OCI-LY7 (cell line): ENCODE measurements around the gene TMEM258. TPM values are rescaled to one million over a fixed set of nuclear protein-coding genes. Genes with fewer than 3 reads are reported as not detected.
A peak's percentile ranks its signal among the peaks of the same experiment; 100 is the strongest.

Experiments
- BruUV-seq: library from RNA; stranded (reverse); fragments of 400-500 nt; replicated peaks from 2 replicates; lab custom pipeline; 2021; lab: Mats Ljungman, UMichigan
- CTCF ChIA-PET: fragments of 300-600 bp; sonication (Branson Sonifier 250); formaldehyde crosslinking; loops from one replicate; lab custom pipeline; 2022; ENCODE audit warnings: antibody characterized with exemption; ENCODE audit not compliant: unreplicated experiment; lab: Charles Lee
- POLR2A ChIA-PET: fragments of 300-600 bp; sonication (Branson Sonifier 250); formaldehyde crosslinking; loops from one replicate; lab custom pipeline; 2022; ENCODE audit warnings: antibody characterized with exemption; lab: Charles Lee
- DNase-seq: peaks from one replicate; pipeline ENCODE4 v3.0.0-alpha.2; 2015; ENCODE audit warnings: low spot score
- H2AFZ ChIP-seq: fragments of 200-600 bp; sonication (generic), shearing (Covaris generic); 2 replicates; pipeline ENCODE4 v1.6.1; 2014; ENCODE audit warnings: mild to moderate bottlenecking, antibody characterized with exemption, low read length, moderate library complexity
- H3K27ac ChIP-seq: fragments of 200-600 bp; sonication (generic); 2 replicates; pipeline ENCODE4 v1.5.1; 2014; ENCODE audit warnings: mixed run types, low read depth, mild to moderate bottlenecking, moderate library complexity, low read length, inconsistent platforms; ENCODE audit not compliant: poor library complexity, severe bottlenecking
- H3K36me3 ChIP-seq: fragments of 200-600 bp; sonication (generic); 2 replicates; pipeline ENCODE4 v1.6.1; 2014; ENCODE audit warnings: mild to moderate bottlenecking, antibody characterized with exemption, low read length, moderate library complexity, mixed read lengths; ENCODE audit not compliant: insufficient read depth
- H3K4me1 ChIP-seq: fragments of 200-600 bp; sonication (generic); 2 replicates; pipeline ENCODE4 v1.5.1; 2014; ENCODE audit warnings: mild to moderate bottlenecking, low read length; ENCODE audit not compliant: insufficient read depth, poor library complexity, severe bottlenecking
- H3K4me2 ChIP-seq: fragments of 200-600 bp; sonication (generic); 2 replicates; pipeline ENCODE4 v1.6.1; 2014; ENCODE audit warnings: mild to moderate bottlenecking, low read length
- H3K4me3 ChIP-seq: fragments of 200-600 bp; sonication (generic); 2 replicates; pipeline ENCODE4 v1.5.1; 2014; ENCODE audit warnings: mild to moderate bottlenecking, low read depth, low read length; ENCODE audit not compliant: poor library complexity, severe bottlenecking
- H3K79me2 ChIP-seq: fragments of 200-600 bp; sonication (generic); 2 replicates; pipeline ENCODE4 v1.6.1; 2016; ENCODE audit warnings: low read depth, mild to moderate bottlenecking, low read length, moderate library complexity, mixed read lengths; ENCODE audit not compliant: insufficient read depth
- H3K9me2 ChIP-seq: fragments of 200-600 bp; sonication (generic); 2 replicates; pipeline ENCODE4 v1.6.1; 2016; ENCODE audit warnings: mild to moderate bottlenecking, low read length, mixed read lengths; ENCODE audit not compliant: insufficient read depth
- H3K9me3 ChIP-seq: fragments of 200-600 bp; sonication (generic); 2 replicates; pipeline ENCODE4 v1.6.1; 2014; ENCODE audit warnings: mild to moderate bottlenecking, mixed run types, low read length, mixed read lengths
- H4K20me1 ChIP-seq: fragments of 200-600 bp; sonication (generic); 2 replicates; pipeline ENCODE4 v1.6.1; 2014; ENCODE audit warnings: mild to moderate bottlenecking, antibody characterized with exemption, low read length, moderate library complexity, mixed read lengths; ENCODE audit not compliant: insufficient read depth
- CTCF ChIP-seq: fragments of 200-600 bp; sonication (generic); conservative IDR thresholded peaks from 2 replicates; pipeline ENCODE4 v1.5.1; 2014; ENCODE audit warnings: mild to moderate bottlenecking, antibody characterized with exemption, low read length, moderate library complexity, mixed read lengths
- EZH2phosphoT487 ChIP-seq: fragments of 200-600 bp; sonication (generic); IDR thresholded peaks from 2 replicates; pipeline ENCODE4 v1.6.1; 2018; ENCODE audit warnings: low read depth, borderline replicate concordance, mild to moderate bottlenecking, mixed run types, antibody characterized with exemption, low read length, moderate library complexity, mixed read lengths
- intact Hi-C: fragments of 100-400 bp; cut with micrococcal nuclease; formaldehyde crosslinking; loops from one replicate; pipeline ENCODE4 v1.10.0; 2022; ENCODE audit not compliant: unreplicated experiment
- total RNA-seq, 2 experiments: library from RNA; depleted of rRNA in 1 of 2; stranded (reverse); fragments of >200 nt in 1 of 2; shearing (Covaris generic) in 1 of 2; gene quantifications; 2 replicates each; pipeline ENCODE4 v1.2.3, GENCODE V29; 2014 to 2022

Gene TMEM258
- total RNA-seq, 2 experiments from 2014 or later = 174 TPM

GRCh38 chr11:61793829-61794204, 1.4 kb upstream of the TMEM258 start:
- ChIA-PET POLR2A (interaction anchor here (0.7 kb wide), 1 partner anchor 86 kb away, joined by 3 read pairs; no protein-coding TSS in a partner anchor), CTCF (interaction anchor here (1.2 to 1.5 kb wide), 2 partner anchors 88 to 288 kb away, joined by 5 read pairs; no protein-coding TSS in a partner anchor)
- no peak for TF ChIP-seq CTCF
- TF ChIP-seq EZH2phosphoT487 = no peak
- Histone ChIP-seq H4K20me1 (peaks cover 15% of the 10 kb centered on the region; the same call in 1 of the 2 replicates), H3K79me2 (peaks cover 75% of the 10 kb centered on the region), H3K27ac (peak overlapping the region; percentile 70), H3K9me2 (no peaks in the 10 kb centered on the region), H3K36me3 (peaks cover 70% of the 10 kb centered on the region), H3K9me3 (no peaks in the 10 kb centered on the region), H3K4me3 (peak overlapping the region; percentile 97), H3K4me2 (peak overlapping the region; percentile 84), H3K4me1 (peaks cover 27% of the 10 kb centered on the region), H2AFZ (no peak overlapping the region)
- no TSS peak for BruUV-seq
- no peak for DNase-seq
- intact Hi-C loops = no loop called here

GRCh38 chr11:61793083-61793828, 857 bp upstream of the TMEM258 start:
- CTCF ChIA-PET = interaction anchor here (0.6 to 1.5 kb wide), 4 partner anchors 9 to 288 kb away, joined by 3 to 5 read pairs (median 4); no protein-coding TSS in a partner anchor
- no peaks in the 10 kb centered on the region for H3K9me3 ChIP-seq
- H3K27ac ChIP-seq = peak overlapping the region; percentile 70
- BruUV-seq = no TSS peak
- no peaks in the 10 kb centered on the region for H3K9me2 ChIP-seq
- intact Hi-C loops = no loop called here
- POLR2A ChIA-PET = interaction anchor here (0.5 to 1.6 kb wide), 4 partner anchors 8 to 86 kb away, joined by 3 to 7 read pairs (median 4); no protein-coding TSS in a partner anchor
- peaks cover 70% of the 10 kb centered on the region for H3K79me2 ChIP-seq
- H3K36me3 ChIP-seq = peaks cover 70% of the 10 kb centered on the region
- H3K4me2 ChIP-seq = peak overlapping the region; percentile 84
- DNase-seq = no peak
- H3K4me3 ChIP-seq = peak overlapping the region; percentile 97
- H4K20me1 ChIP-seq = peaks cover 15% of the 10 kb centered on the region; the same call in 1 of the 2 replicates
- peak overlapping the region; percentile 58; the same call in 1 of the 2 replicates for H2AFZ ChIP-seq
- H3K4me1 ChIP-seq = peaks cover 27% of the 10 kb centered on the region
- no peak for TF ChIP-seq CTCF
- no peak for TF ChIP-seq EZH2phosphoT487
